B cell (primary cell): ENCODE data around the gene AKIP1. TPM values are rescaled to one million over a fixed set of nuclear protein-coding genes. Genes with fewer than 3 reads are reported as not detected.

Experiments
- ATAC-seq: fragments of 200-7000 bp; cut with Tn5 transposase; one replicate; pipeline ENCODE4 v1.10.0; 2021; ENCODE audit warnings: low read depth, mild to moderate bottlenecking, moderate number of reproducible peaks, moderate library complexity
- CTCF ChIA-PET: fragments of 350-600 bp; sonication (Branson Sonifier 250); formaldehyde crosslinking; loops from one replicate; lab custom pipeline; 2021; ENCODE audit warnings: antibody characterized with exemption, inconsistent platforms; lab: Charles Lee
- POLR2A ChIA-PET: fragments of 350-600 bp; sonication (Branson Sonifier 250); formaldehyde crosslinking; loops from one replicate; lab custom pipeline; 2021; ENCODE audit warnings: antibody characterized with exemption; lab: Charles Lee
- DNase-seq: peaks from one replicate; pipeline ENCODE4 v3.0.0; 2013
- H2AFZ ChIP-seq: 2 replicates; pipeline ENCODE4 v1.6.1; 2012; ENCODE audit warnings: mild to moderate bottlenecking, low read depth, low read length; ENCODE audit not compliant: insufficient read depth, poor library complexity, severe bottlenecking
- H3K27ac ChIP-seq, 2 donors: 1 replicate in 1 of 2; 2 replicates in 1 of 2; pipeline ENCODE4 v1.5.1; 2012 to 2013; ENCODE audit warnings: low read length in 2 of 2, mild to moderate bottlenecking in 2 of 2, moderate library complexity in 1 of 2
- H3K27me3 ChIP-seq, 4 experiments: fragments of 200-600 bp in 1 of 4; sonication (generic) in 1 of 4; replicated peaks in 1 of 4; 1 replicate in 2 of 4; 2 replicates in 2 of 4; pipeline versions ENCODE4 v1.6.1 to v1.7.0; 2013 to 2016; ENCODE audit warnings: low read length in 3 of 4, mild to moderate bottlenecking in 2 of 4, mixed read lengths in 1 of 4, moderate library complexity in 1 of 4; ENCODE audit not compliant: insufficient read depth in 4 of 4, control insufficient read depth in 3 of 4; ENCODE audit errors: control extremely low read depth in 1 of 4
- H3K36me3 ChIP-seq, 2 experiments: replicated peaks in 1 of 2; 1 replicate in 1 of 2; 2 replicates in 1 of 2; pipeline versions ENCODE4 v1.6.1 to v1.7.1; 2013; ENCODE audit warnings: low read length in 1 of 2; ENCODE audit not compliant: insufficient read depth in 2 of 2, control insufficient read depth in 1 of 2; ENCODE audit errors: control extremely low read depth in 1 of 2, extremely low read depth in 1 of 2
- H3K4me1 ChIP-seq, 2 donors: fragments of 200-600 bp in 1 of 2; sonication (generic) in 1 of 2; 1 replicate in 1 of 2; 2 replicates in 1 of 2; pipeline versions ENCODE4 v1.5.1 to v1.6.1; 2013 to 2017; ENCODE audit warnings: low read length in 2 of 2; ENCODE audit not compliant: control insufficient read depth in 2 of 2, insufficient read depth in 2 of 2
- H3K4me2 ChIP-seq: replicated peaks from 2 replicates; pipeline ENCODE3; 2012; ENCODE audit warnings: mild to moderate bottlenecking, low read depth, low read length; ENCODE audit not compliant: poor library complexity, severe bottlenecking
- H3K4me3 ChIP-seq, 5 experiments: fragments of 200-600 bp in 1 of 5; sonication (generic) in 1 of 5; 1 replicate in 3 of 5; 2 replicates in 2 of 5; pipeline versions ENCODE4 v1.5.1 to v1.7.0; 2011 to 2016; ENCODE audit warnings: low read length in 4 of 5, mild to moderate bottlenecking in 4 of 5, low read depth in 2 of 5, control low read depth in 1 of 5, moderate library complexity in 1 of 5; ENCODE audit not compliant: insufficient read depth in 1 of 5; ENCODE audit errors: control extremely low read depth in 1 of 5, extremely low read depth in 1 of 5
- H3K79me2 ChIP-seq: fragments of 200-600 bp; sonication (generic); one replicate; pipeline ENCODE4 v1.6.0; 2016; ENCODE audit warnings: low read length; ENCODE audit not compliant: control insufficient read depth, insufficient read depth
- H3K9ac ChIP-seq: fragments of 200-600 bp; sonication (generic); 2 replicates; pipeline ENCODE4 v1.6.1; 2017; ENCODE audit warnings: mild to moderate bottlenecking, low read length, moderate library complexity
- H3K9me3 ChIP-seq, 3 donors: one replicate each; pipeline versions ENCODE4 v1.6.1 to v1.7.1; 2013; ENCODE audit warnings: low read length in 2 of 3; ENCODE audit not compliant: control insufficient read depth in 2 of 3, insufficient read depth in 1 of 3; ENCODE audit errors: control extremely low read depth in 1 of 3
- H4K20me1 ChIP-seq: 2 replicates; pipeline ENCODE4 v1.6.0; 2012; ENCODE audit warnings: mild to moderate bottlenecking, low read length; ENCODE audit not compliant: insufficient read depth, control insufficient read depth, poor library complexity, severe bottlenecking
- H3K27ac Mint-ChIP-seq: one replicate; pipeline ENCODE4 v1.8.0; 2021; ENCODE audit warnings: mixed read lengths
- H3K27me3 Mint-ChIP-seq: one replicate; pipeline ENCODE4 v1.8.0; 2021; ENCODE audit warnings: mixed read lengths
- H3K4me1 Mint-ChIP-seq: one replicate; pipeline ENCODE4 v1.8.0; 2021; ENCODE audit warnings: mixed read lengths
- H3K4me3 Mint-ChIP-seq: one replicate; pipeline ENCODE4 v1.8.0; 2021; ENCODE audit warnings: mixed read lengths
- H3K9me3 Mint-ChIP-seq: one replicate; pipeline ENCODE4 v1.8.0; 2022; ENCODE audit warnings: mixed read lengths; ENCODE audit not compliant: insufficient read depth
- CTCF ChIP-seq: fragments of 200-600 bp; IDR thresholded peaks from one replicate; pipeline ENCODE4 v1.8.0; 2022; ENCODE audit warnings: antibody characterized with exemption, mild to moderate bottlenecking
- EZH2 ChIP-seq: IDR thresholded peaks from 2 replicates; pipeline ENCODE4 v1.6.1; 2012; ENCODE audit warnings: borderline replicate concordance, low read depth, mild to moderate bottlenecking, moderate library complexity, low read length; ENCODE audit not compliant: insufficient read depth, poor library complexity, severe bottlenecking
- WGBS: methylation state at CpG from one replicate; pipeline ENCODE4 v1.1.5; 2013; ENCODE audit warnings: missing lambda C conversion rate; ENCODE audit not compliant: insufficient coverage; 5-methylcytosine and 5-hydroxymethylcytosine counted together
- intact Hi-C: fragments of 100-400 bp; cut with micrococcal nuclease; formaldehyde crosslinking; loops from one replicate; pipeline ENCODE4 v1.10.0; 2022
- polyA plus RNA-seq: library from polyadenylated mRNA; depleted of rRNA; stranded (reverse); fragments of >200 nt; gene quantifications from 2 replicates; pipeline ENCODE4 v1.2.3, GENCODE V29; 2012
- total RNA-seq, 2 donors: library from RNA; stranded (reverse); fragments of 120-200 nt in 1 of 2; gene quantifications; 1 replicate in 1 of 2; 2 replicates in 1 of 2; pipeline versions ENCODE4 v1.2.3 to v1.2.4, GENCODE V29; 2013 to 2022

Gene AKIP1
- total and polyA plus RNA-seq, 2 donors (not counting 1 experiment from before 2014, with no cell fraction given): 2.8 to 10.7 TPM

- Histone ChIP-seq H4K20me1 (no peaks in the 10 kb centered on the region), H3K4me2 (no peak overlapping the region), H3K9ac (no peak overlapping the region), H2AFZ (no peak overlapping the region), H3K27ac (no peak overlapping the region), H3K27me3 (peaks cover 0 to 3% (median 0%) of the 10 kb centered on the region in 4 experiments), H3K36me3 (no peaks in the 10 kb centered on the region), H3K4me3 (no peak overlapping the region), H3K9me3 (peaks cover 0 to under 1% (median 0%) of the 10 kb centered on the region in 3 donors), H3K4me1 (peaks cover 7 to 15% of the 10 kb centered on the region in 2 donors), H3K79me2 (no peaks in the 10 kb centered on the region)
- ChIA-PET POLR2A (no interaction called here), CTCF (no interaction called here)
- TF ChIP-seq EZH2 (no peak), CTCF (no peak)
- DNase-seq (no peak), ATAC-seq (no peak)
- H3K27ac Mint-ChIP-seq: no peak overlapping the region
- no peak overlapping the region for H3K4me3 Mint-ChIP-seq
- H3K4me1 Mint-ChIP-seq: peaks cover 26% of the 10 kb centered on the region
- intact Hi-C loops: no loop called here
- peaks cover 10% of the 10 kb centered on the region for H3K27me3 Mint-ChIP-seq
- WGBS: no CpG with 5 or more reads among the region's 1 CpG
- no peaks in the 10 kb centered on the region for H3K9me3 Mint-ChIP-seq
Measured at GRCh38 chr11:8907116-8907515, 3.9 kb upstream of the AKIP1 start.

- peaks cover 30% of the 10 kb centered on the region for H3K4me1 Mint-ChIP-seq
Measured at GRCh38 chr11:8908099-8908498, 2.9 kb upstream of the AKIP1 start.

More at GRCh38 chr11:8908099-8908498, 2.9 kb upstream of the AKIP1 start:
- no peak for TF ChIP-seq EZH2
- TF ChIP-seq CTCF: no peak
- Histone ChIP-seq H4K20me1 (no peaks in the 10 kb centered on the region), H3K27me3 (peaks cover 0 to 3% (median 0%) of the 10 kb centered on the region in 4 experiments), H2AFZ (no peak overlapping the region), H3K27ac (no peak overlapping the region), H3K4me3 (no peak overlapping the region), H3K36me3 (no peaks in the 10 kb centered on the region), H3K79me2 (no peaks in the 10 kb centered on the region), H3K9ac (no peak overlapping the region), H3K4me1 (peaks cover 7 to 15% of the 10 kb centered on the region in 2 donors), H3K9me3 (no peaks in the 10 kb centered on the region), H3K4me2 (no peak overlapping the region)
- H3K4me3 Mint-ChIP-seq: peak overlapping the region; percentile 9
- DNase-seq (no peak), ATAC-seq (no peak)
- ChIA-PET POLR2A (no interaction called here), CTCF (no interaction called here)
- no peak overlapping the region for H3K27ac Mint-ChIP-seq
- H3K27me3 Mint-ChIP-seq: peaks cover 5% of the 10 kb centered on the region
- H3K9me3 Mint-ChIP-seq: no peaks in the 10 kb centered on the region
- intact Hi-C loops: no loop called here
